K562 (cell line): Measurements from ENCODE around the gene IGSF21. TPM values are rescaled to one million over a fixed set of nuclear protein-coding genes. Genes with fewer than 3 reads are reported as not detected.

Experiments
- ATAC-seq: fragments of 200-7000 bp; cut with Tn5 transposase; 3 replicates; pipeline ENCODE4 v1.9.1; 2020; ENCODE audit warnings: moderate library complexity
- BruUV-seq: library from RNA; stranded (reverse); fragments of 400-500 nt; replicated peaks from 2 replicates; lab custom pipeline; 2021; lab: Mats Ljungman, UMichigan
- CTCF ChIA-PET: fragments of 300-600 bp; formaldehyde crosslinking; extraction: SDS; loops from one replicate; lab custom pipeline; 2021; ENCODE audit warnings: low intra/inter-chr PET ratio; lab: Yijun Ruan, JAX
- POLR2A ChIA-PET: fragments of 300-600, 350-650 bp; sonication (Branson Sonifier 250); formaldehyde crosslinking; extraction: SDS; loops from one replicate; lab custom pipeline; 2021; ENCODE audit warnings: antibody characterized with exemption, inconsistent platforms; lab: Yijun Ruan, JAX
- DNase-seq, 4 experiments: peaks; one replicate each; pipeline versions ENCODE4 v3.0.0 to v3.0.0-alpha.2; 2011 to 2018; ENCODE audit warnings: low spot score in 3 of 4, mixed read lengths in 3 of 4; ENCODE audit errors: extremely low read depth in 1 of 4
- FAIRE-seq: peaks from 2 replicates; lab custom pipeline; 2011; peaks lifted over from hg19 to GRCh38; lab: Jason Lieb, UNC
- H2AFZ ChIP-seq: 2 replicates; pipeline ENCODE4 v1.6.0; 2011; ENCODE audit warnings: low read depth, low read length, control low read depth, inconsistent platforms
- H3K27ac ChIP-seq: fragments of 200-600 bp; 3 replicates; pipeline ENCODE4 v1.8.0; 2011; ENCODE audit warnings: low read depth, mild to moderate bottlenecking, control low read depth, inconsistent platforms, low read length, moderate library complexity, mixed read lengths; ENCODE audit errors: extremely low read depth
- H3K27me3 ChIP-seq, 2 experiments: fragments of 300-600 bp in 1 of 2; 2 replicates in 1 of 2; 3 replicates in 1 of 2; pipeline versions ENCODE4 v1.6.0 to v1.8.0; 2011; ENCODE audit warnings: inconsistent platforms in 2 of 2, low read length in 2 of 2, mild to moderate bottlenecking in 1 of 2, mixed read lengths in 1 of 2, moderate library complexity in 1 of 2; ENCODE audit not compliant: control insufficient read depth in 2 of 2, insufficient read depth in 2 of 2
- H3K36me3 ChIP-seq: fragments of 300-600 bp; 3 replicates; pipeline ENCODE4 v1.8.0; 2011; ENCODE audit warnings: mild to moderate bottlenecking, low read length, inconsistent platforms; ENCODE audit not compliant: control insufficient read depth, insufficient read depth
- H3K4me1 ChIP-seq, 2 experiments: fragments of 200-600 bp in 1 of 2; replicated peaks in 1 of 2; 2 replicates in 1 of 2; 3 replicates in 1 of 2; pipeline versions ENCODE4 v1.5.1 to v1.8.0; 2011; ENCODE audit warnings: inconsistent platforms in 2 of 2, low read length in 2 of 2, mild to moderate bottlenecking in 1 of 2, mixed read lengths in 1 of 2, moderate library complexity in 1 of 2; ENCODE audit not compliant: control insufficient read depth in 2 of 2, insufficient read depth in 2 of 2
- H3K4me2 ChIP-seq: 2 replicates; pipeline ENCODE4 v1.6.1; 2011; ENCODE audit warnings: low read length, control low read depth, inconsistent platforms, mixed read lengths; ENCODE audit not compliant: insufficient read depth
- H3K4me3 ChIP-seq: fragments of 200-600 bp; sonication (generic), shearing (Covaris generic); 2 replicates; pipeline ENCODE4 v1.5.1; 2016; ENCODE audit warnings: control low read depth, inconsistent platforms
- H3K79me2 ChIP-seq: fragments of 200-600 bp; 3 replicates; pipeline ENCODE4 v1.8.0; 2011; ENCODE audit warnings: low read length, inconsistent platforms; ENCODE audit not compliant: control insufficient read depth, insufficient read depth
- H3K9ac ChIP-seq, 2 experiments: 2 replicates each; pipeline versions ENCODE4 v1.6.0 to v1.6.1; 2011; ENCODE audit warnings: low read depth in 2 of 2, low read length in 2 of 2, control low read depth in 1 of 2, inconsistent platforms in 1 of 2, mild to moderate bottlenecking in 1 of 2, mixed read lengths in 1 of 2; ENCODE audit not compliant: insufficient read depth in 1 of 2
- H3K9me1 ChIP-seq: one replicate; pipeline ENCODE4 v1.6.0; 2011; ENCODE audit warnings: inconsistent platforms, mild to moderate bottlenecking, low read length, moderate library complexity; ENCODE audit not compliant: control insufficient read depth, insufficient read depth
- H3K9me3 ChIP-seq: replicated peaks from 2 replicates; pipeline ENCODE4 v1.5.1; 2011; ENCODE audit warnings: low read depth, low read length, inconsistent platforms; ENCODE audit not compliant: control insufficient read depth, insufficient read depth
- H4K20me1 ChIP-seq: replicated peaks from 2 replicates; pipeline ENCODE4 v1.6.1; 2011; ENCODE audit warnings: low read length, inconsistent platforms, mixed read lengths; ENCODE audit not compliant: control insufficient read depth, insufficient read depth
- ADNP ChIP-seq: fragments of 200-800 bp; sonication (Bioruptor generic); IDR thresholded peaks from 2 replicates; pipeline ENCODE4 v1.6.1; 2016; ENCODE audit warnings: missing genetic modification characterization, missing compliant biosample characterization
- EP300 ChIP-seq: IDR thresholded peaks from 2 replicates; pipeline ENCODE4 v1.6.1; 2012; ENCODE audit warnings: low read length, improper control_type of control experiment
- GTF2B ChIP-seq: IDR thresholded peaks from 2 replicates; pipeline ENCODE4 v1.6.1; 2011; ENCODE audit not compliant: insufficient read length; ENCODE audit errors: extremely low read depth
- POLR2H ChIP-seq: IDR thresholded peaks from 2 replicates; pipeline ENCODE4 v1.6.1; 2016; ENCODE audit warnings: missing genetic modification characterization, low read depth, mild to moderate bottlenecking, control low read depth, missing compliant biosample characterization, moderate library complexity
- RBM25 ChIP-seq: fragments of 200-400 bp; formaldehyde crosslinking; IDR thresholded peaks from 2 replicates; pipeline ENCODE4 v1.6.1; 2018; ENCODE audit warnings: low read length, low read depth, moderate library complexity; ENCODE audit not compliant: severe bottlenecking
- SMARCA5 ChIP-seq: fragments of 450-650 bp; IDR thresholded peaks from 2 replicates; pipeline ENCODE4 v1.6.1; 2016
- SREBF2 ChIP-seq: sonication (generic); formaldehyde crosslinking; IDR thresholded peaks from 2 replicates; pipeline ENCODE4 v1.4.0; 2020; ENCODE audit warnings: mild to moderate bottlenecking, missing genetic modification reagents
- ZNF253 ChIP-seq: fragments of 250-450 bp; sonication (Bioruptor Pico); conservative IDR thresholded peaks from 2 replicates; pipeline ENCODE4 v1.6.1; 2021; ENCODE audit warnings: mild to moderate bottlenecking
- ZNF316 ChIP-seq: fragments of 450-650 bp; IDR thresholded peaks from 2 replicates; pipeline ENCODE4 v1.6.1; 2016
- ZNF436 ChIP-seq: fragments of 250-450, 450-650 bp; sonication (Bioruptor Pico); formaldehyde crosslinking; IDR thresholded peaks from 2 replicates; pipeline ENCODE4 v1.7.0; 2020; ENCODE audit warnings: mild to moderate bottlenecking
- WGBS: fragments of 100-300 bp; shearing (Covaris generic); methylation state at CpG from one replicate; pipeline ENCODE4 v1.1.6; 2016; ENCODE audit warnings: low coverage, mixed read lengths; ENCODE audit not compliant: insufficient coverage; ENCODE audit errors: missing lambda C conversion rate; 5-methylcytosine and 5-hydroxymethylcytosine counted together
- in situ Hi-C: fragments of 300-500 bp; cut with MboI; formaldehyde crosslinking; loops from 4 replicates; pipeline ENCODE4 v1.15.0; 2018; ENCODE audit warnings: inconsistent platforms, mixed read lengths
- intact Hi-C: fragments of 100-400 bp; cut with micrococcal nuclease; formaldehyde crosslinking; loops from 2 replicates; pipeline ENCODE4 v1.14.2; 2022
- polyA plus RNA-seq, 8 experiments: library from polyadenylated mRNA; depleted of rRNA in 4 of 8; stranded (reverse) in 5 of 8; unstranded in 3 of 8; fragments of >200 nt; fragmentation: Nextera tagmentation in 2 of 8; fragmentation: Illumina TruSeq in 1 of 8; extraction: Ambion mirVana in 2 of 8; extraction: Trizol in 1 of 8; gene quantifications; 2 replicates each; pipeline versions ENCODE4 v1.2.1 to v1.2.3, GENCODE V29; 2011 to 2014; ENCODE audit warnings: inconsistent platforms in 1 of 8, missing spikeins in 1 of 8
- total RNA-seq, 7 experiments: library from RNA; depleted of rRNA in 6 of 7; stranded (reverse); fragments of >200 nt in 6 of 7; fragmentation: Illumina TruSeq in 2 of 7; extraction: Trizol in 2 of 7; gene quantifications; 2 replicates each; pipeline versions ENCODE4 v1.2.1 to v1.2.3, GENCODE V29; 2011 to 2021; ENCODE audit warnings: low replicate concordance in 1 of 7
- TF ChIP-seq, protein P1 (sequence below): fragments of 250-450 bp; sonication (Bioruptor Pico); IDR thresholded peaks from 2 replicates; pipeline ENCODE4 v1.8.0; 2021; ENCODE audit warnings: moderate library complexity, mild to moderate bottlenecking, inconsistent platforms
- TF ChIP-seq, protein P2 (sequence below): fragments of 450-650 bp; IDR thresholded peaks from 2 replicates; pipeline ENCODE4 v1.6.1; 2016; ENCODE audit warnings: missing biosample characterization, missing genetic modification characterization

IGSF21 gene
- total and polyA plus RNA-seq, 9 of the 15 experiments (the other 6 are each of a cell fraction or from before 2014, with no cell fraction given): not detected

- TF ChIP-seq POLR2H: no peak
- TF ChIP-seq SREBF2 (CRISPR knock-in tag): no peak
- TF ChIP-seq ZNF436 (CRISPR knock-in tag): no peak
- TF ChIP-seq GTF2B: no peak
- TF ChIP-seq, protein P1, sequence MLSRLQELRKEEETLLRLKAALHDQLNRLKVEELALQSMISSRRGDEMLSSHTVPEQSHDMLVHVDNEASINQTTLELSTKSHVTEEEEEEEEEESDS: no peak
- TF ChIP-seq, all 486 proteins: peak for 0
These were observed 50.4 kb downstream of the IGSF21 start (continued) for GRCh38 chr1:18157968-18158367.

DNA sequence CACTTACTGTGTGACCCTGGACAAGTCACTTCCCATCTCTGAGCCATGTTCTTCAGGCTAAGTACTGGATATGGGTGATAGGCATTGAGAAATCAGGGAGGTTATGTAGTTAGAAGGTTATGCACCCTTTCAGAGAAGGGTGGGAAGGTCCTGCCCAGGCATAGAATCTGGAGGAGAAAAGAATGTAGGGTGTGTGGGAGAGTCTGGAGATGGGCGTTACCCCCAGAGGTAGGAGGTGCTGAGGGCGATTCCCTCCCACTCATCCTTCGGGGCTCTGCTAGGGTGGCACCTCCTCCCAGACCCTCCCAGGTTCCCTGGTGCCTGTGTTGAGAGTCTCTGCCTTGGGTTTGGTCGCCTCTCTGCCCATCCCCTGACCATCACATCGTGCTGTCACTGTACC is 51.1 kb downstream of the IGSF21 start:
- 2% methylated on average over 5 of the region's 5 CpGs for WGBS
- Histone ChIP-seq H3K9me1 (no peaks in the 10 kb centered on the region), H3K4me2 (no peak overlapping the region), H3K27ac (no peak overlapping the region), H3K4me1 (no peaks in the 10 kb centered on the region), H2AFZ (no peak overlapping the region), H3K9me3 (no peaks in the 10 kb centered on the region), H3K79me2 (no peaks in the 10 kb centered on the region), H3K27me3 (peaks cover 6 to 33% of the 10 kb centered on the region in 2 experiments; a peak in 3 of 5 replicates), H4K20me1 (0 out of 2 replicates have a peak, but pooled peaks cover 3% of the 10 kb centered on the region), H3K36me3 (no peaks in the 10 kb centered on the region), H3K9ac (no peak overlapping the region), H3K4me3 (no peak overlapping the region)
- in situ Hi-C loops (no loop called here), intact Hi-C loops (no loop called here)
- ATAC-seq (no peak), FAIRE-seq (no peak), DNase-seq (no peak)
- ChIA-PET CTCF (no interaction called here), POLR2A (interaction anchor here (0.7 to 1.2 kb wide), 2 partner anchors 9 to 23 kb away, joined by 3 to 4 read pairs; no protein-coding TSS in a partner anchor)
- no peak for TF ChIP-seq ADNP (tag)
- no peak for TF ChIP-seq ZNF316
- TF ChIP-seq RBM25: peak; percentile 4
- TF ChIP-seq SMARCA5: no peak
- TF ChIP-seq, protein P2, sequence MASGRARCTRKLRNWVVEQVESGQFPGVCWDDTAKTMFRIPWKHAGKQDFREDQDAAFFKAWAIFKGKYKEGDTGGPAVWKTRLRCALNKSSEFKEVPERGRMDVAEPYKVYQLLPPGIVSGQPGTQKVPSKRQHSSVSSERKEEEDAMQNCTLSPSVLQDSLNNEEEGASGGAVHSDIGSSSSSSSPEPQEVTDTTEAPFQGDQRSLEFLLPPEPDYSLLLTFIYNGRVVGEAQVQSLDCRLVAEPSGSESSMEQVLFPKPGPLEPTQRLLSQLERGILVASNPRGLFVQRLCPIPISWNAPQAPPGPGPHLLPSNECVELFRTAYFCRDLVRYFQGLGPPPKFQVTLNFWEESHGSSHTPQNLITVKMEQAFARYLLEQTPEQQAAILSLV (tag): no peak
- TF ChIP-seq ZNF253 (CRISPR knock-in tag): no peak
- no peak for TF ChIP-seq EP300
- BruUV-seq: no TSS peak
